Transverse colon (tissue), 4 donors: Measurements from ENCODE around the gene CCDC177.

Experiments
- CTCF ChIP-seq, 5 experiments: fragments of 200-600 bp in 3 of 5; fragments of 450-650 bp in 2 of 5; sonication (generic) in 3 of 5; IDR thresholded peaks; 1 replicate in 2 of 5; 2 replicates in 3 of 5; pipeline ENCODE4 v1.5.1; 2016 to 2017; ENCODE audit warnings: antibody characterized with exemption in 5 of 5, inconsistent platforms in 3 of 5, mild to moderate bottlenecking in 2 of 5, moderate library complexity in 1 of 5
- POLR2A ChIP-seq: fragments of 450-650 bp; IDR thresholded peaks from one replicate; pipeline ENCODE4 v1.6.1; 2016; ENCODE audit warnings: antibody characterized with exemption, mild to moderate bottlenecking, moderate library complexity
- POLR2AphosphoS5 ChIP-seq, 3 donors: sonication (generic); formaldehyde crosslinking; IDR thresholded peaks; one replicate each; pipeline ENCODE4 v1.6.1; 2016; ENCODE audit warnings: antibody characterized with exemption in 3 of 3

GRCh38 chr14:69600304-69600891 is 25.7 kb upstream of the CCDC177 start:
- no peak for TF ChIP-seq POLR2A
- no peak for TF ChIP-seq CTCF (IDR thresholded peaks at IDR 0.05)
- TF ChIP-seq POLR2AphosphoS5 (IDR thresholded peaks at IDR 0.05) = no peak
